SK-N-DZ (cell line): ENCODE results near the gene CDC42BPB.

ENCODE experiments used
- DNase-seq: peaks from one replicate; pipeline ENCODE4 v3.0.0-alpha.2; 2015; ENCODE audit warnings: low spot score

The CDC42BPB gene

GRCh38 chr14:102947321-102948103 is 109.8 kb downstream of the CDC42BPB start:
- no peak for DNase-seq

- no peak for DNase-seq
These were observed 111.8 kb downstream of the CDC42BPB start for GRCh38 chr14:102945346-102946130.

- DNase-seq = no peak
These were observed 112.7 kb downstream of the CDC42BPB start for GRCh38 chr14:102944448-102945330.

- no peak for DNase-seq
These were observed 113.4 kb downstream of the CDC42BPB start for GRCh38 chr14:102943979-102944378.

GRCh38 chr14:102943454-102943853 is 113.9 kb downstream of the CDC42BPB start:
- no peak for DNase-seq

GRCh38 chr14:102942069-102942468 is 115.3 kb downstream of the CDC42BPB start:
- DNase-seq = no peak

- no peak for DNase-seq
These were observed 115.8 kb downstream of the CDC42BPB start for GRCh38 chr14:102941419-102942011.

GRCh38 chr14:102940729-102941362 is 116.5 kb downstream of the CDC42BPB start:
- no peak for DNase-seq

- DNase-seq = no peak
These were observed 117.4 kb downstream of the CDC42BPB start for GRCh38 chr14:102939820-102940561.

- DNase-seq = no peak
These were observed 118.0 kb downstream of the CDC42BPB start for GRCh38 chr14:102939329-102939728.

GRCh38 chr14:102938191-102938590 is 119.2 kb downstream of the CDC42BPB start:
- DNase-seq = no peak

GRCh38 chr14:102937331-102938175 is 119.8 kb downstream of the CDC42BPB start:
- DNase-seq = no peak

GRCh38 chr14:102935756-102936155 is 121.6 kb downstream of the CDC42BPB start:
- DNase-seq = no peak

- DNase-seq = no peak
These were observed 123.6 kb downstream of the CDC42BPB start for GRCh38 chr14:102933618-102934231.

GRCh38 chr14:102932484-102933248 is 124.7 kb downstream of the CDC42BPB start:
- no peak for DNase-seq

GRCh38 chr14:102931580-102932285 is 125.6 kb downstream of the CDC42BPB start:
- no peak for DNase-seq
